SK-N-MC (cell line): ENCODE data around the gene SLC25A1.

ENCODE experiments used
- EZH2 ChIP-seq: fragments of 200-600 bp; sonication (generic); IDR thresholded peaks from one replicate; pipeline ENCODE4 v1.6.1; 2017; ENCODE audit warnings: antibody characterized with exemption
- POLR2AphosphoS5 ChIP-seq: IDR thresholded peaks from 2 replicates; pipeline ENCODE4 v1.6.1; 2012; ENCODE audit warnings: mild to moderate bottlenecking, low read depth, low read length, borderline replicate concordance

- TF ChIP-seq EZH2 (no peak), POLR2AphosphoS5 (no peak)
Measured at GRCh38 chr22:19216579-19216978, 38.0 kb upstream of the SLC25A1 start.
